Nephron progenitor cell (in vitro differentiated cells): ENCODE results near the gene DOCK6.

Source experiments
- DNase-seq: peaks from one replicate; pipeline ENCODE4 v3.0.0; 2021
- H3K27ac Mint-ChIP-seq: 2 replicates; pipeline ENCODE4 v1.8.0; 2021; ENCODE audit warnings: mild to moderate bottlenecking, moderate library complexity, mixed read lengths
- H3K27me3 Mint-ChIP-seq: 2 replicates; pipeline ENCODE4 v1.8.0; 2021; ENCODE audit warnings: mild to moderate bottlenecking, low read depth, mixed read lengths; ENCODE audit not compliant: poor library complexity
- H3K36me3 Mint-ChIP-seq: 2 replicates; pipeline ENCODE4 v1.8.0; 2021; ENCODE audit warnings: low read depth, mixed read lengths
- H3K4me1 Mint-ChIP-seq: 2 replicates; pipeline ENCODE4 v1.8.0; 2021; ENCODE audit warnings: mixed read lengths
- H3K4me3 Mint-ChIP-seq: 2 replicates; pipeline ENCODE4 v1.8.0; 2021; ENCODE audit warnings: mild to moderate bottlenecking, moderate library complexity, mixed read lengths
- H3K9me3 Mint-ChIP-seq: 2 replicates; pipeline ENCODE4 v1.8.0; 2021; ENCODE audit warnings: mild to moderate bottlenecking, moderate library complexity, mixed read lengths
- TF ChIP-seq, protein P1 (sequence below): fragments of 200-600 bp; sonication (generic); IDR thresholded peaks from 2 replicates; pipeline ENCODE4 v1.5.0; 2021; ENCODE audit warnings: antibody characterized with exemption

DOCK6 gene

DNA sequence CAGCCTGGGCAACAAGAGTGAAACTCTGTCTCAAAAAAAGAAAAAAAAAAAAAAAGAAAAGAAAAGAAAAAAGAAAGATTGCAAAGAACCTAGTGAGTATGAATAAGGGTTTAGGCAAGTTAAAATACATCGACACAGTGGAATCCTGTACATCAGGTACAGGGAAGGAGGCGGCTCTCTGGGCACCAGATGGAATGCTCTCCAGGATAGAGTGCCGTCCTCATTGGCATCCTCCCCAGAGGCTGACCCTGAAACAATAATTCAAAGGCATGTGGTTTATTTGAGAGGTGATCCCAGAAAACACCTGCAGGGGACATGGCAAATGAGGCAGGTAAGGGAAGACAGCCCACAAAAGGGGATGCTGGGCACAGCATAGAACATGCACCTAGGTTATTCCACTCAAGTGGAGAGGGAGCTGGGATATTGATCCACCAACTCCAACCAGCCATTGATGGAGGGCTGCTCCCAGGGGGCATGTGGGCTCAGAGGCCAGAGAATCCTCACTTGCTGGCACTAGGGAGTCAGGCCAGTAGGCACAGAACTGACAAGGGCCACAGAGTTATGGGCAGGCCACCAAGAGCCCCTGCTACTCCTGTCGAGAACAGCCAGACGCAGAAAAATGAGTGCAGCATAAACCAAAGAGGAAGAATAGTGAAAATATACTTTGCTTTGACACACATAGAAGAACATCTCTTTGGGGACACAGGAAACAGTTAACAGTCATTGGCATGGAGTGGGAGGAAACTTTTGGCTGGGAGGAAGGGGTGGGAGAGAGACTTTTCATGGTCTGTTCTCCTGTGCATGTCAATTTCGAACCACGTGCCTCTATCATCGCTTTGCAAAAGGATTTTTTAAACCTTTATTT, 37.9 kb upstream of the DOCK6 start:
- DNase-seq = no peak
- TF ChIP-seq, protein P1, sequence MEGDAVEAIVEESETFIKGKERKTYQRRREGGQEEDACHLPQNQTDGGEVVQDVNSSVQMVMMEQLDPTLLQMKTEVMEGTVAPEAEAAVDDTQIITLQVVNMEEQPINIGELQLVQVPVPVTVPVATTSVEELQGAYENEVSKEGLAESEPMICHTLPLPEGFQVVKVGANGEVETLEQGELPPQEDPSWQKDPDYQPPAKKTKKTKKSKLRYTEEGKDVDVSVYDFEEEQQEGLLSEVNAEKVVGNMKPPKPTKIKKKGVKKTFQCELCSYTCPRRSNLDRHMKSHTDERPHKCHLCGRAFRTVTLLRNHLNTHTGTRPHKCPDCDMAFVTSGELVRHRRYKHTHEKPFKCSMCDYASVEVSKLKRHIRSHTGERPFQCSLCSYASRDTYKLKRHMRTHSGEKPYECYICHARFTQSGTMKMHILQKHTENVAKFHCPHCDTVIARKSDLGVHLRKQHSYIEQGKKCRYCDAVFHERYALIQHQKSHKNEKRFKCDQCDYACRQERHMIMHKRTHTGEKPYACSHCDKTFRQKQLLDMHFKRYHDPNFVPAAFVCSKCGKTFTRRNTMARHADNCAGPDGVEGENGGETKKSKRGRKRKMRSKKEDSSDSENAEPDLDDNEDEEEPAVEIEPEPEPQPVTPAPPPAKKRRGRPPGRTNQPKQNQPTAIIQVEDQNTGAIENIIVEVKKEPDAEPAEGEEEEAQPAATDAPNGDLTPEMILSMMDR = no peak
- H3K9me3 Mint-ChIP-seq = peaks cover 11% of the 10 kb centered on the region
- H3K4me1 Mint-ChIP-seq = no peaks in the 10 kb centered on the region
- H3K4me3 Mint-ChIP-seq = no peak overlapping the region
- H3K36me3 Mint-ChIP-seq = no peaks in the 10 kb centered on the region
- H3K27ac Mint-ChIP-seq = no peak overlapping the region
- H3K27me3 Mint-ChIP-seq = peaks cover 35% of the 10 kb centered on the region

DNA sequence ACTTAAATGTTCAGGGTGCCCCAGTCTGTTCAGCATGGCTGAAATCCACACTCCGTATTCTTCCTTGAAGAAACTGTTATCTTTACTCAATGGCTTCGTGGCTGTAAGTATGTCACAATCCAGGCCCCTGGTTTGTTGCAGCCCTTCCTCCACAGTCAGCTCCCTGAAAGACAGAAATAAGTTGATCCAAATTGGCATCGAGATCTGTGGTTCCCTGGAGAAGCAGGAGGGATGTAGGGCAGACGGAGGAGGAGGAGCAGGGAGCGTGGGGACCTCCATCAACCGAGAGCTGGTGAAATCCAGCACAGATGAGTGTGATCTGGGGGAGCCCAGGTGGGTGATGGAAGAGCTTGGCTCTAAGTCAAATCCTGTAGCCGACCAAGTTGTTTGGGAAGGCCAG, 33.9 kb upstream of the DOCK6 start:
- H3K9me3 Mint-ChIP-seq = peaks cover 11% of the 10 kb centered on the region
- peaks cover 15% of the 10 kb centered on the region for H3K4me1 Mint-ChIP-seq
- no peak overlapping the region for H3K27ac Mint-ChIP-seq
- H3K4me3 Mint-ChIP-seq = no peak overlapping the region
- H3K27me3 Mint-ChIP-seq = peaks cover 37% of the 10 kb centered on the region
- DNase-seq = no peak
- H3K36me3 Mint-ChIP-seq = no peaks in the 10 kb centered on the region
- TF ChIP-seq, protein P1 = no peak

DNA sequence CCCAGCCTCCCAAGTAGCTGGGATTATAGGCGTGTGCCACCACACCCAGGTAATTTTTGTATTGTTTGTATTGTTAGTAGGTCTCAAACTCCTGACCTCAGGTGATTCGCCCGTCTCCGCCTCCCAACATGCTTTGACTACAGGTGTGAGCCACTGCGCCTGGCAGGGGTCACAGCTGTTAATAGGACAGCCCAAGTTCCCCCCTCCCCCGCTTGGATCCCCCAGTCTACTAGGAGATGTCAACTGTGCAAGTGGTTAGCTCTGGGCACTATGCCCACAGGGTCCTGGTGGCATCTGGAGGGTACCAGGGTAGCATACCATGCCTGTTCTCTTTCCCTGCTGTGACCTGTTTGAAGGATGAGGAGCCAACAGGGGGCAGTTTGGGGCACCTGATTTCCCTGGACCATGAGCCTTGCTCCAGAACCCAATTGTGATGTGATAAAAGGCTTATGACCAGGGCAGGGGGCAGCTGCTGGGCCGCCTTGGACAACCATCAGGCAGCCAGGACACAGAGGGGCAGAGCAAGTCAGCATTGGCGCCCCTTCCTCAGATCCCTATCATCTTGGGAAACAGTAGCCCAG, 33.4 kb upstream of the DOCK6 start, which contains the start of gene TSPAN16:
Gene TSPAN16, plus strand, starts transcription at position 496 of the 581 bp plus-strand sequence. CDS start 138 bp downstream, outside the sequence.
- no peak for DNase-seq
- Mint-ChIP-seq H3K27ac (no peak within 1 kb of the TSS), H3K27me3 (peaks cover 33% of the 10 kb centered on the region), H3K4me1 (peaks cover 15% of the 10 kb centered on the region), H3K9me3 (peaks cover 8% of the 10 kb centered on the region), H3K36me3 (no peaks in the 10 kb centered on the region), H3K4me3 (no peak within 1 kb of the TSS)
- TF ChIP-seq, protein P1 = no peak

DNA sequence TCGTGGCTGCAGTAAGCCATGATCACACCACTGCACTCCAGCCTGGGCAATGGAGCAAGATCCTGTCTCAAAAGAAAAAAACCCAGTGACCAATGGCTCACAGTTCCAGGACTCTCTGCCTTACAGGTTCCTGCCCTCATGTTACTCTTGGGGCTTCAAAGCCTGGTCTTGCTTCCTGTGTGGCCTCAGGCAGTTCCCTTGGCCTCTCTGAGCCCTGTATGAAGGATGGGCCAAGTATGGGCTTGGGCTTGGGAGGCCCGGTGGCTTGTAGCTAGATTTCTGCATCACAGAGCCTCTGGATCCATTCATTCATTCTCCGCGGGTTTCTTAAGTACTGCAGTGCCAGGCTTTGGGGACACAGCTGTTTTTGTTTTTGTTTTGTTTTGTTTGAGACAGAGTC, 32.9 kb upstream of the DOCK6 start:
- Mint-ChIP-seq H3K4me3 (no peak overlapping the region), H3K36me3 (no peaks in the 10 kb centered on the region), H3K4me1 (peaks cover 15% of the 10 kb centered on the region), H3K9me3 (peaks cover 3% of the 10 kb centered on the region), H3K27ac (no peak overlapping the region), H3K27me3 (peaks cover 28% of the 10 kb centered on the region)
- no peak for DNase-seq
- TF ChIP-seq, protein P1 = no peak

DNA sequence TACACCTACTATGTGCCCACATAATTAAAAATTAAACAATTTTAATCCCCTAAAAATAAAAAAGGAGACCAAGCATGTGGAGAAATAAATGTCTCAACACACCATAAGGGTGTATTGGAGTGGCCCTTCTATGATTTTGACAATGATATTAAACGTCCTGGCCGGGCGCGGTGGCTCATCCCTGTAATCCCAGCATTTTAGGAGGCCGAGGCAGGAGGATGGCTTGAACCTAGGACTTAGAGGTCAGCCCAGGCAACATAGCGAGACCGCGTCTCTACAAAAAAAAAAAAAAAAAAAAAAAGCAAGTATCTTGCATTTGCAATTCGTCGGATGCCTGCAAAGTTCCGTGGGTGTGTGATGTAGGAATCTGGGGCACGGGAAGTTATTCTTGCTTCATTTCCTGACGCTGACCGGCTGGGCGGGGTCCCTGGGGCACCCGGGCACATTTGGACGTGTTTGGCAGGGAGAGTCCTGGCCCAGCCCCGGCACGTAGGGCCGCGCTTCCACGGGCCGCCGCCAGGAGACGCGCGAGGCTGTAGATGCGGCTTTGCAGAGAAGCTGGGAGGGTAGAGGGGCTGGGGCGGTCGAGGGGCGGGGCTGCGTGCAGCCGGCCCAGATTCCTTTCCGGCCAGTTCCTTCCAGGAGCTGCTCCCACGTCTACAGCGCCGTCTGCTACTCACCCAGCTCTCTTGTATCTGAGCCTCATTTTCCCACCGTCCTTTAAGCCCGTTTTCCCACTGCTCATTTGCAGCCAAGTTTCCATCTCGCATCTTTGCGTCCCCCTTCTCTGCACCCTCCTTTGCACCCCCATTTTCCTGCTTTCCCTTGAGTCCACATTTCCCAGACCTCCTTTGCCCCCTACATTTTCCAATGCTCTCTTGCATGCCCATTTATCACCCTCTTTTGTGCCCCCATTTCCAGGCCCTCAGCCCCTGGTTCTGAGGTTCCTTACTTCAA, 31.4 kb upstream of the DOCK6 start:
- peak overlapping the region; percentile 80 for H3K4me3 Mint-ChIP-seq
- TF ChIP-seq, protein P1 = peak; percentile 96
- H3K27ac Mint-ChIP-seq = no peak overlapping the region
- H3K27me3 Mint-ChIP-seq = peaks cover 16% of the 10 kb centered on the region
- H3K9me3 Mint-ChIP-seq = no peaks in the 10 kb centered on the region
- no peaks in the 10 kb centered on the region for H3K36me3 Mint-ChIP-seq
- peaks cover 20% of the 10 kb centered on the region for H3K4me1 Mint-ChIP-seq
- peak; percentile 97 for DNase-seq
